Measurements from ENCODE around the gene ANXA7.

DNA sequence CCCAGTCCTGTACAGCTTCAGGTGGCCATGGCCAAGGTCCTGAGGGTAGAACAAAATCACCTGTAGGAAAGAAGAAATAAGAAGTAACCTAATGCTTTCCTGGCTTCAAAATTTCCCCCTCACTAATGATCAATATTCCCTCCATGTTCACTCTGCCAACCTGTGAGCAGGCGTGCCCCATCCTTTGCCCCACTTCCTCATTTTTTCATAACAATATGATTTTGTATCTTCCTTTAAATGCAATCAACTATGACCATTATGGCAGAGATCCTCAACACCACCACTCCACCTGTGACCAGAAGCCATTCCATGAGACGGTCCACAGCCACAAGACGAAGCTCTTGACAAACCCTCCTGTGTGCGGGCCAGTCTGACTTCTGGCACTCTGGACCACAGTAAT, 12.5 kb upstream of the ANXA7 start:
- TF ChIP-seq, protein P1, sequence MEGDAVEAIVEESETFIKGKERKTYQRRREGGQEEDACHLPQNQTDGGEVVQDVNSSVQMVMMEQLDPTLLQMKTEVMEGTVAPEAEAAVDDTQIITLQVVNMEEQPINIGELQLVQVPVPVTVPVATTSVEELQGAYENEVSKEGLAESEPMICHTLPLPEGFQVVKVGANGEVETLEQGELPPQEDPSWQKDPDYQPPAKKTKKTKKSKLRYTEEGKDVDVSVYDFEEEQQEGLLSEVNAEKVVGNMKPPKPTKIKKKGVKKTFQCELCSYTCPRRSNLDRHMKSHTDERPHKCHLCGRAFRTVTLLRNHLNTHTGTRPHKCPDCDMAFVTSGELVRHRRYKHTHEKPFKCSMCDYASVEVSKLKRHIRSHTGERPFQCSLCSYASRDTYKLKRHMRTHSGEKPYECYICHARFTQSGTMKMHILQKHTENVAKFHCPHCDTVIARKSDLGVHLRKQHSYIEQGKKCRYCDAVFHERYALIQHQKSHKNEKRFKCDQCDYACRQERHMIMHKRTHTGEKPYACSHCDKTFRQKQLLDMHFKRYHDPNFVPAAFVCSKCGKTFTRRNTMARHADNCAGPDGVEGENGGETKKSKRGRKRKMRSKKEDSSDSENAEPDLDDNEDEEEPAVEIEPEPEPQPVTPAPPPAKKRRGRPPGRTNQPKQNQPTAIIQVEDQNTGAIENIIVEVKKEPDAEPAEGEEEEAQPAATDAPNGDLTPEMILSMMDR (IDR thresholded peaks at IDR 0.05), result no peak
- TF ChIP-seq POLR2A (IDR thresholded peaks at IDR 0.05) (no peak), EP300 (IDR thresholded peaks at IDR 0.05) (no peak)

Data from ovary (tissue), 3 donors.